K562 (cell line): Measurements from ENCODE around the gene ALX3. TPM values are rescaled to one million over a fixed set of nuclear protein-coding genes. Genes with fewer than 3 reads are reported as not detected.

Experiments used
- BRCA1 ChIP-seq, 2 experiments: fragments of 450-650 bp in 1 of 2; sonication (generic) in 1 of 2; formaldehyde crosslinking in 1 of 2; IDR thresholded peaks; 2 replicates each; pipeline versions ENCODE4 v1.5.0 to v1.6.1; 2017 to 2020; ENCODE audit warnings: mild to moderate bottlenecking in 1 of 2, missing genetic modification reagents in 1 of 2
- CHD1 ChIP-seq: fragments of 200-600 bp; sonication (generic); IDR thresholded peaks from one replicate; pipeline ENCODE4 v1.6.1; 2012; ENCODE audit warnings: mild to moderate bottlenecking, moderate library complexity, low read length, inconsistent platforms
- EWSR1 ChIP-seq: fragments of 450-650 bp; IDR thresholded peaks from 2 replicates; pipeline ENCODE4 v1.6.1; 2018; ENCODE audit warnings: borderline replicate concordance, mild to moderate bottlenecking, low read depth, moderate library complexity; ENCODE audit not compliant: partially characterized antibody
- FOSL1 ChIP-seq: fragments of 200-800 bp; sonication (Bioruptor generic); conservative IDR thresholded peaks from 2 replicates; pipeline ENCODE4 v1.6.1; 2016; ENCODE audit warnings: missing genetic modification characterization, missing compliant biosample characterization
- FOXM1 ChIP-seq, 2 experiments: fragments of 450-650 bp in 1 of 2; sonication (generic) in 1 of 2; formaldehyde crosslinking in 1 of 2; IDR thresholded peaks; 2 replicates each; pipeline versions ENCODE4 v1.6.1 to v1.9.0; 2017 to 2022; ENCODE audit warnings: low read depth in 2 of 2, mild to moderate bottlenecking in 2 of 2, missing genetic modification reagents in 1 of 2, moderate library complexity in 1 of 2
- GABPB1 ChIP-seq: sonication (generic); formaldehyde crosslinking; IDR thresholded peaks from 2 replicates; pipeline ENCODE4 v1.8.0; 2022; ENCODE audit warnings: mild to moderate bottlenecking, missing genetic modification reagents
- GTF2A2 ChIP-seq: IDR thresholded peaks from 2 replicates; pipeline ENCODE4 v1.6.1; 2016; ENCODE audit warnings: mild to moderate bottlenecking, missing genetic modification characterization, missing compliant biosample characterization
- JUND ChIP-seq, 2 experiments: IDR thresholded peaks; 2 replicates in 1 of 2; 3 replicates in 1 of 2; pipeline ENCODE4 v1.6.1; 2011; ENCODE audit warnings: borderline replicate concordance in 2 of 2, low read depth in 2 of 2, low read length in 2 of 2, improper control_type of control experiment in 1 of 2, missing biosample characterization in 1 of 2, missing genetic modification characterization in 1 of 2, missing genetic modification reagents in 1 of 2
- KAT2B ChIP-seq: IDR thresholded peaks from one replicate; pipeline ENCODE4 v1.6.1; 2012; ENCODE audit warnings: low read depth, mild to moderate bottlenecking, control low read depth, inconsistent platforms, low read length, moderate library complexity
- MCM2 ChIP-seq: fragments of 450-650 bp; IDR thresholded peaks from 2 replicates; pipeline ENCODE4 v1.6.1; 2017; ENCODE audit warnings: low read depth, mild to moderate bottlenecking
- MCM5 ChIP-seq: fragments of 450-650 bp; IDR thresholded peaks from 2 replicates; pipeline ENCODE4 v1.6.1; 2016; ENCODE audit warnings: low read depth
- MTA1 ChIP-seq: fragments of 450-650 bp; IDR thresholded peaks from 2 replicates; pipeline ENCODE4 v1.6.1; 2017; ENCODE audit warnings: borderline replicate concordance
- MYC ChIP-seq, 2 experiments: fragments of 250-450 bp in 1 of 2; sonication (Bioruptor Pico) in 1 of 2; IDR thresholded peaks; 2 replicates each; pipeline versions ENCODE4 v1.5.1 to v1.6.1; 2012 to 2021; ENCODE audit warnings: low read depth in 2 of 2, borderline replicate concordance in 1 of 2, improper control_type of control experiment in 1 of 2, low read length in 1 of 2, mild to moderate bottlenecking in 1 of 2, moderate library complexity in 1 of 2
- TBL1XR1 ChIP-seq, 2 experiments: IDR thresholded peaks; 2 replicates each; pipeline ENCODE4 v1.6.1; 2012; ENCODE audit warnings: improper control_type of control experiment in 2 of 2, low read length in 2 of 2, mild to moderate bottlenecking in 1 of 2
- TEAD4 ChIP-seq, 2 experiments: sonication (generic) in 1 of 2; formaldehyde crosslinking in 1 of 2; IDR thresholded peaks; 2 replicates each; pipeline versions ENCODE4 v1.6.1 to v1.8.0; 2012 to 2022; ENCODE audit warnings: borderline replicate concordance in 1 of 2, inconsistent platforms in 1 of 2, low read length in 1 of 2, mild to moderate bottlenecking in 1 of 2, missing genetic modification reagents in 1 of 2
- ZNF239 ChIP-seq: fragments of 250-450 bp; sonication (Bioruptor Pico); IDR thresholded peaks from 2 replicates; pipeline ENCODE4 v1.4.0; 2020; ENCODE audit warnings: mild to moderate bottlenecking
- ZNF347 ChIP-seq: fragments of 450-650 bp; formaldehyde crosslinking; IDR thresholded peaks from 2 replicates; pipeline ENCODE4 v1.4.0; 2020; ENCODE audit warnings: low read depth, mild to moderate bottlenecking, moderate library complexity
- ZNF668 ChIP-seq: fragments of 250-450 bp; sonication (Bioruptor Pico); IDR thresholded peaks from 2 replicates; pipeline ENCODE4 v1.8.0; 2022; ENCODE audit warnings: mild to moderate bottlenecking, inconsistent platforms
- polyA plus RNA-seq, 8 experiments: library from polyadenylated mRNA; depleted of rRNA in 4 of 8; stranded (reverse) in 5 of 8; unstranded in 3 of 8; fragments of >200 nt; fragmentation: Nextera tagmentation in 2 of 8; fragmentation: Illumina TruSeq in 1 of 8; extraction: Ambion mirVana in 2 of 8; extraction: Trizol in 1 of 8; gene quantifications; 2 replicates each; pipeline versions ENCODE4 v1.2.1 to v1.2.3, GENCODE V29; 2011 to 2014; ENCODE audit warnings: inconsistent platforms in 1 of 8, missing spikeins in 1 of 8
- total RNA-seq, 7 experiments: library from RNA; depleted of rRNA in 6 of 7; stranded (reverse); fragments of >200 nt in 6 of 7; fragmentation: Illumina TruSeq in 2 of 7; extraction: Trizol in 2 of 7; gene quantifications; 2 replicates each; pipeline versions ENCODE4 v1.2.1 to v1.2.3, GENCODE V29; 2011 to 2021; ENCODE audit warnings: low replicate concordance in 1 of 7
- TF ChIP-seq, protein P1 (sequence below): fragments of 250-450 bp; sonication (Bioruptor Pico); IDR thresholded peaks from 2 replicates; pipeline ENCODE4 v1.4.0; 2020; ENCODE audit warnings: mild to moderate bottlenecking, moderate library complexity, borderline replicate concordance
- TF ChIP-seq, protein P2 (sequence below): fragments of 450-650 bp; IDR thresholded peaks from 2 replicates; pipeline ENCODE4 v1.7.1; 2018; ENCODE audit warnings: mild to moderate bottlenecking, low read depth; ENCODE audit not compliant: partially characterized antibody

ALX3 gene
- total and polyA plus RNA-seq, 9 of the 15 experiments (the other 6 are each of a cell fraction or from before 2014, with no cell fraction given), result not detected

DNA sequence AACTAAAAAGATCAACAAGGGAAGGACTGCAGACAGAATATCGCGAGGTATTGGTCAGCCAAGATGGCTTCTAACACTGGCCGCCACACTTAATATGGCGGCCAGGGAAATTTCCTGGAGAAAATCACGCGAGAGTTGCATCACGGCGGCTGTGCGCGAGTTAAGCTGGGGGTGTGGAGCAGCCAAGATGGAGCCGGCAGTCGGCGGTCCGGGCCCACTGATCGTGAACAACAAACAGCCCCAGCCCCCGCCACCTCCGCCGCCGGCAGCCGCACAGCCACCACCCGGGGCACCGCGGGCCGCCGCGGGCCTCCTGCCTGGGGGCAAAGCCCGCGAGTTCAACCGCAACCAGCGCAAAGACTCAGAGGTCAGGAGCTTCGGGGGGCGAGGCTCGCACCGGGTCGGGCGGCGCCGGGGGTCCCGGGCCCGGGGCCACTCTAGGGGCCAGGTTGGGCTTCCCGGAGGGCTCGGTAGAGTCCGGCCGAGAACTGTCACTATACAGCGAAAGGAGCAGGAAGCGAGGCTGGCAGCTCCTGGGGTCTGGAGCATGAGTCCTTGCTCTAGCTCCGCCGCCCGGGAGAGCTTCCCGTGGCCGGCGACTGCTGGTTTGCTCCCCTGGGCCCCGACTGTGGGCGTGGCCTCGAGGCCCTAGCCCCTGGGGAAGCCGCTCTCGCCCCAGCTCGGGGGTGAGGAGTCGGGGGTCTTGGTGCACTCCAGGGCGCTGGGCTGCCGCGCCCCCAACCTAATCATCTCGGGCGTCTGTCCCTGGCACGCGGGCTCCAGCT, 35.8 kb downstream of the ALX3 start, which contains the start of gene STRIP1 (continued):
- peak; percentile 66 for TF ChIP-seq FOSL1 (tag)
- TF ChIP-seq EWSR1, result no peak
- peak; percentile 66 for TF ChIP-seq CHD1
- TF ChIP-seq ZNF347 (CRISPR knock-in tag), result no peak
- TF ChIP-seq MYC (IDR thresholded peaks at IDR 0.05; ENCODE audit: low read depth, low read length), result peak; percentile 84
- TF ChIP-seq MYC (CRISPR knock-in tag; IDR thresholded peaks at IDR 0.05; ENCODE audit: borderline replicate concordance, low read depth), result 0 out of 2 replicates have a peak, but pooled peaks have one; percentile 58
- no peak for TF ChIP-seq MTA1
- TF ChIP-seq KAT2B, result no peak
- TF ChIP-seq MCM2, result no peak
- TF ChIP-seq ZNF668, result no peak
- TF ChIP-seq GABPB1 (CRISPR knock-in tag), result peak; percentile 51; the same call in 1 of the 2 replicates
- TF ChIP-seq TEAD4 (IDR thresholded peaks at IDR 0.05; ENCODE audit: low read length), result peak; percentile 46; the same call in 1 of the 2 replicates
- no peak for TF ChIP-seq TEAD4 (CRISPR knock-in tag; IDR thresholded peaks at IDR 0.05; ENCODE audit: borderline replicate concordance)
- TF ChIP-seq, protein P1, sequence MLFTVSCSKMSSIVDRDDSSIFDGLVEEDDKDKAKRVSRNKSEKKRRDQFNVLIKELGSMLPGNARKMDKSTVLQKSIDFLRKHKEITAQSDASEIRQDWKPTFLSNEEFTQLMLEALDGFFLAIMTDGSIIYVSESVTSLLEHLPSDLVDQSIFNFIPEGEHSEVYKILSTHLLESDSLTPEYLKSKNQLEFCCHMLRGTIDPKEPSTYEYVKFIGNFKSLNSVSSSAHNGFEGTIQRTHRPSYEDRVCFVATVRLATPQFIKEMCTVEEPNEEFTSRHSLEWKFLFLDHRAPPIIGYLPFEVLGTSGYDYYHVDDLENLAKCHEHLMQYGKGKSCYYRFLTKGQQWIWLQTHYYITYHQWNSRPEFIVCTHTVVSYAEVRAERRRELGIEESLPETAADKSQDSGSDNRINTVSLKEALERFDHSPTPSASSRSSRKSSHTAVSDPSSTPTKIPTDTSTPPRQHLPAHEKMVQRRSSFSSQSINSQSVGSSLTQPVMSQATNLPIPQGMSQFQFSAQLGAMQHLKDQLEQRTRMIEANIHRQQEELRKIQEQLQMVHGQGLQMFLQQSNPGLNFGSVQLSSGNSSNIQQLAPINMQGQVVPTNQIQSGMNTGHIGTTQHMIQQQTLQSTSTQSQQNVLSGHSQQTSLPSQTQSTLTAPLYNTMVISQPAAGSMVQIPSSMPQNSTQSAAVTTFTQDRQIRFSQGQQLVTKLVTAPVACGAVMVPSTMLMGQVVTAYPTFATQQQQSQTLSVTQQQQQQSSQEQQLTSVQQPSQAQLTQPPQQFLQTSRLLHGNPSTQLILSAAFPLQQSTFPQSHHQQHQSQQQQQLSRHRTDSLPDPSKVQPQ (CRISPR knock-in tag), result no peak
- peak; percentile 76 for TF ChIP-seq JUND (IDR thresholded peaks at IDR 0.05; ENCODE audit: borderline replicate concordance, low read depth, low read length)
- TF ChIP-seq JUND (tag; IDR thresholded peaks at IDR 0.05; ENCODE audit: borderline replicate concordance, low read depth, low read length), result peak; percentile 47; the same call in 1 of the 3 replicates
- no peak for TF ChIP-seq MCM5
- TF ChIP-seq, protein P2, sequence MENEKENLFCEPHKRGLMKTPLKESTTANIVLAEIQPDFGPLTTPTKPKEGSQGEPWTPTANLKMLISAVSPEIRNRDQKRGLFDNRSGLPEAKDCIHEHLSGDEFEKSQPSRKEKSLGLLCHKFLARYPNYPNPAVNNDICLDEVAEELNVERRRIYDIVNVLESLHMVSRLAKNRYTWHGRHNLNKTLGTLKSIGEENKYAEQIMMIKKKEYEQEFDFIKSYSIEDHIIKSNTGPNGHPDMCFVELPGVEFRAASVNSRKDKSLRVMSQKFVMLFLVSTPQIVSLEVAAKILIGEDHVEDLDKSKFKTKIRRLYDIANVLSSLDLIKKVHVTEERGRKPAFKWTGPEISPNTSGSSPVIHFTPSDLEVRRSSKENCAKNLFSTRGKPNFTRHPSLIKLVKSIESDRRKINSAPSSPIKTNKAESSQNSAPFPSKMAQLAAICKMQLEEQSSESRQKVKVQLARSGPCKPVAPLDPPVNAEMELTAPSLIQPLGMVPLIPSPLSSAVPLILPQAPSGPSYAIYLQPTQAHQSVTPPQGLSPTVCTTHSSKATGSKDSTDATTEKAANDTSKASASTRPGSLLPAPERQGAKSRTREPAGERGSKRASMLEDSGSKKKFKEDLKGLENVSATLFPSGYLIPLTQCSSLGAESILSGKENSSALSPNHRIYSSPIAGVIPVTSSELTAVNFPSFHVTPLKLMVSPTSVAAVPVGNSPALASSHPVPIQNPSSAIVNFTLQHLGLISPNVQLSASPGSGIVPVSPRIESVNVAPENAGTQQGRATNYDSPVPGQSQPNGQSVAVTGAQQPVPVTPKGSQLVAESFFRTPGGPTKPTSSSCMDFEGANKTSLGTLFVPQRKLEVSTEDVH, result no peak
- peak in 1 of 2 experiments; percentile 68; a peak in 1 of 4 replicates for TF ChIP-seq TBL1XR1 (IDR thresholded peaks at IDR 0.05; ENCODE audit: low read length in 2 of 2)
- no peak for TF ChIP-seq FOXM1 (IDR thresholded peaks at IDR 0.05; ENCODE audit: low read depth)
- TF ChIP-seq FOXM1 (CRISPR knock-in tag; IDR thresholded peaks at IDR 0.05; ENCODE audit: low read depth), result no peak
- no peak for TF ChIP-seq BRCA1 (IDR thresholded peaks at IDR 0.05)
- 0 out of 2 replicates have a peak, but pooled peaks have one; percentile 21 for TF ChIP-seq BRCA1 (CRISPR knock-in tag; IDR thresholded peaks at IDR 0.05)
- TF ChIP-seq ZNF239 (CRISPR knock-in tag), result peak; percentile 39; the same call in 1 of the 2 replicates
- TF ChIP-seq GTF2A2 (tag), result peak; percentile 51; the same call in 1 of the 2 replicates
